Measurements from ENCODE around the gene OSTN. TPM values are rescaled to one million over a fixed set of nuclear protein-coding genes. Genes with fewer than 3 reads are reported as not detected.

Gene OSTN
- polyA plus RNA-seq, 1 donor from 2014 or later, result 0.17 TPM

DNA sequence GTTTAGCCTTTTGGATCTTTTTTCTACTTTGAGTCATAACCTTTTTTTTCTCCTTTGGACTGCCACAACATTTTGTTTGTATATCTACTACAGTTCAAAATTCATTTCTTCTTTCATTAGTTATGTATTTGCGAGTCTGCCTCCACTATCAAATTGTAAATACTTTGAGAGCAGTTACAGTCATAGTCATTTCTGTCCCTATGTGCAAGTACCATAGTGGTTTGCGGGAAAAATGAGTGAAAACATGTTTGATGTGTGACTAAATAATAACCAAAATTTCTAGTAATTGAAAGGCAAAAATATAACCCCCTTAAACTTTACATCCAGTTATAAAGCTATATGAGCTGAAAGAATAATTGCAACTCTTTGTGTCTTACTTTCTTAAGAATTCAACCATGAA, 84.4 kb downstream of the OSTN start:
- Histone ChIP-seq H3K36me3 (ENCODE audit: insufficient read depth, low read length) (no peaks in the 10 kb centered on the region), H3K79me2 (replicated peaks; ENCODE audit: insufficient read depth, low read length) (no peaks in the 10 kb centered on the region), H3K9me2 (ENCODE audit: insufficient read depth, low read length) (no peaks in the 10 kb centered on the region), H3K27me3 (ENCODE audit: insufficient read depth, low read depth, low read length) (no peaks in the 10 kb centered on the region), H3K9ac (ENCODE audit: low read length) (no peak overlapping the region), H4K20me1 (ENCODE audit: insufficient read depth) (no peaks in the 10 kb centered on the region), H3F3A (ENCODE audit: insufficient read depth, low read length, poor library complexity, severe bottlenecking) (no peaks in the 10 kb centered on the region), H2AFZ (ENCODE audit: low read depth, low read length) (no peak overlapping the region), H3K27ac (ENCODE audit: low read length) (no peak overlapping the region), H3K4me2 (ENCODE audit: low read length) (no peak overlapping the region), H3K4me3 (ENCODE audit: low read length) (no peak overlapping the region), H3K9me3 (ENCODE audit: low read length) (no peaks in the 10 kb centered on the region)
- TF ChIP-seq, protein P1, sequence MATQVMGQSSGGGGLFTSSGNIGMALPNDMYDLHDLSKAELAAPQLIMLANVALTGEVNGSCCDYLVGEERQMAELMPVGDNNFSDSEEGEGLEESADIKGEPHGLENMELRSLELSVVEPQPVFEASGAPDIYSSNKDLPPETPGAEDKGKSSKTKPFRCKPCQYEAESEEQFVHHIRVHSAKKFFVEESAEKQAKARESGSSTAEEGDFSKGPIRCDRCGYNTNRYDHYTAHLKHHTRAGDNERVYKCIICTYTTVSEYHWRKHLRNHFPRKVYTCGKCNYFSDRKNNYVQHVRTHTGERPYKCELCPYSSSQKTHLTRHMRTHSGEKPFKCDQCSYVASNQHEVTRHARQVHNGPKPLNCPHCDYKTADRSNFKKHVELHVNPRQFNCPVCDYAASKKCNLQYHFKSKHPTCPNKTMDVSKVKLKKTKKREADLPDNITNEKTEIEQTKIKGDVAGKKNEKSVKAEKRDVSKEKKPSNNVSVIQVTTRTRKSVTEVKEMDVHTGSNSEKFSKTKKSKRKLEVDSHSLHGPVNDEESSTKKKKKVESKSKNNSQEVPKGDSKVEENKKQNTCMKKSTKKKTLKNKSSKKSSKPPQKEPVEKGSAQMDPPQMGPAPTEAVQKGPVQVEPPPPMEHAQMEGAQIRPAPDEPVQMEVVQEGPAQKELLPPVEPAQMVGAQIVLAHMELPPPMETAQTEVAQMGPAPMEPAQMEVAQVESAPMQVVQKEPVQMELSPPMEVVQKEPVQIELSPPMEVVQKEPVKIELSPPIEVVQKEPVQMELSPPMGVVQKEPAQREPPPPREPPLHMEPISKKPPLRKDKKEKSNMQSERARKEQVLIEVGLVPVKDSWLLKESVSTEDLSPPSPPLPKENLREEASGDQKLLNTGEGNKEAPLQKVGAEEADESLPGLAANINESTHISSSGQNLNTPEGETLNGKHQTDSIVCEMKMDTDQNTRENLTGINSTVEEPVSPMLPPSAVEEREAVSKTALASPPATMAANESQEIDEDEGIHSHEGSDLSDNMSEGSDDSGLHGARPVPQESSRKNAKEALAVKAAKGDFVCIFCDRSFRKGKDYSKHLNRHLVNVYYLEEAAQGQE (IDR thresholded peaks at IDR 0.05; ENCODE audit: borderline replicate concordance), result no peak

- Histone ChIP-seq H3F3A (ENCODE audit: insufficient read depth, low read length, poor library complexity, severe bottlenecking) (no peaks in the 10 kb centered on the region), H3K36me3 (ENCODE audit: insufficient read depth, low read length) (no peaks in the 10 kb centered on the region), H3K9me3 (ENCODE audit: low read length) (no peaks in the 10 kb centered on the region), H4K20me1 (ENCODE audit: insufficient read depth) (no peaks in the 10 kb centered on the region), H3K79me2 (replicated peaks; ENCODE audit: insufficient read depth, low read length) (no peaks in the 10 kb centered on the region), H3K4me3 (ENCODE audit: low read length) (no peak overlapping the region), H3K27ac (ENCODE audit: low read length) (no peak overlapping the region), H3K27me3 (ENCODE audit: insufficient read depth, low read depth, low read length) (no peaks in the 10 kb centered on the region), H3K4me2 (ENCODE audit: low read length) (no peak overlapping the region), H3K9ac (ENCODE audit: low read length) (no peak overlapping the region), H2AFZ (ENCODE audit: low read depth, low read length) (no peak overlapping the region), H3K9me2 (ENCODE audit: insufficient read depth, low read length) (no peaks in the 10 kb centered on the region)
- no peak for TF ChIP-seq SMC3 (conservative IDR thresholded peaks at IDR 0.05; ENCODE audit: poor library complexity)
- TF ChIP-seq EZH2 (IDR thresholded peaks at IDR 0.05; ENCODE audit: borderline replicate concordance, insufficient read depth, low read length, poor library complexity, severe bottlenecking), result no peak
- no peak for TF ChIP-seq POLR2AphosphoS5 (IDR thresholded peaks at IDR 0.05)
- TF ChIP-seq CTCF (IDR thresholded peaks at IDR 0.05; ENCODE audit: poor library complexity, severe bottlenecking), result no peak
- no peak for TF ChIP-seq MXI1 (conservative IDR thresholded peaks at IDR 0.05; ENCODE audit: poor library complexity, severe bottlenecking)
- no peak for TF ChIP-seq RAD21 (conservative IDR thresholded peaks at IDR 0.05)
- TF ChIP-seq TAF1 (IDR thresholded peaks at IDR 0.05; ENCODE audit: low read depth), result no peak
- TF ChIP-seq EP300 (conservative IDR thresholded peaks at IDR 0.05; ENCODE audit: poor library complexity, severe bottlenecking), result no peak
- TF ChIP-seq, protein P1 (IDR thresholded peaks at IDR 0.05; ENCODE audit: borderline replicate concordance), result no peak
Observed at GRCh38 chr3:191290311-191291025, 91.4 kb downstream of the OSTN start.

Data from neural cell (in vitro differentiated cells).